ENCODE measurements around the gene OLIG2. TPM values are rescaled to one million over a fixed set of nuclear protein-coding genes. Genes with fewer than 3 reads are reported as not detected.

OLIG2 gene
- total RNA-seq, 1 experiment from 2014 or later = not detected

DNA sequence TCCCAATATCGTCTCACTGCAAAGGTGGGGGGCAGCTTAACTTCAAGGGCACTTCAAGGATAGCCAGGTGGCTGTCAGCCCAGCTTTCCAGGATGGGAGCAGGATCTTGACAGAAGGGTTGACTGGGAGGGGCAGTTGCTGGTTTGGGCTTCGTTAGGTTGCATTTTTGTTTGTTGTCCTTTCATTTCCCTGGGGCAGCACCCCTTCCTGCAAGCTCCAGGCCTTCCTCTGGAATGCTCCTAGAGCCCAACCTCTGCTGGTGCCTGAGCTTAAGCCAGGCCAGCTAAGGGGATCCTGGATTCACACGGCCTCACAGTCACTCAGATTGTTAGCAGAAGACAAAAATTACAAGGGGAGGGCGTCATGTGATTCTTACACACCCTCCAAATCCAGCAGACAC lies 4.1 kb upstream of the OLIG2 start:
- no peaks in the 10 kb centered on the region for H3K27me3 ChIP-seq (ENCODE audit: low read length)
- no peaks in the 10 kb centered on the region for H3K4me1 ChIP-seq (ENCODE audit: low read length)
- no peak overlapping the region for H3K4me2 ChIP-seq (ENCODE audit: low read depth, low read length, poor library complexity, severe bottlenecking)

DNA sequence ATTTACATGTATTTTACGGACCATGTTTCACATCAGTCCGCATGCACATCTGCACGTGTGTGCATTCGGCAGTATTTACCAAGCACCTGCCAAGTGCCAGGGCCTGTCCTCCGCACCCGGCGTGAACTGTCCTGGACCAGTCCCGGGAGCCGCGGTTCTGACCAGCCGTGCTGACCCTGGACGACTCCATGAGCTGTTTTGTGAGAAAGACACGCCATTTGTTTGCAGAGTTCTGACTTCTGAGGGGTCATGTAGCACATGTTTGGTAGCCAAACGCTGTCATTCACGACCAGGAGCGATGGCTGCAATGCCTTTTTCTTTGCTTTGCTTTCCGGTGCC lies 3.3 kb upstream of the OLIG2 start:
- Histone ChIP-seq H3K4me3 (ENCODE audit: low read length) (no peak overlapping the region), H3K4me2 (ENCODE audit: low read depth, low read length, poor library complexity, severe bottlenecking) (no peak overlapping the region), H4K20me1 (ENCODE audit: insufficient read depth, low read depth, low read length) (no peaks in the 10 kb centered on the region), H3K9me3 (ENCODE audit: low read length) (no peaks in the 10 kb centered on the region), H3K27me3 (ENCODE audit: low read length) (no peaks in the 10 kb centered on the region), H3K9ac (ENCODE audit: low read length) (no peak overlapping the region), H3K27ac (ENCODE audit: low read length) (no peak overlapping the region), H3K9me2 (replicated peaks; ENCODE audit: insufficient read depth, low read length) (no peaks in the 10 kb centered on the region), H3K36me3 (ENCODE audit: insufficient read depth, low read length) (no peaks in the 10 kb centered on the region), H3K79me2 (ENCODE audit: low read length) (no peaks in the 10 kb centered on the region), H3K4me1 (ENCODE audit: low read length) (no peaks in the 10 kb centered on the region), H2AFZ (ENCODE audit: low read length) (no peak overlapping the region)
- no peak for DNase-seq

More for the DNA sequence above, 4.1 kb upstream of the OLIG2 start:
- DNase-seq = no peak
- Histone ChIP-seq H2AFZ (ENCODE audit: low read length) (no peak overlapping the region), H4K20me1 (ENCODE audit: insufficient read depth, low read depth, low read length) (no peaks in the 10 kb centered on the region), H3K9ac (ENCODE audit: low read length) (no peak overlapping the region), H3K36me3 (ENCODE audit: insufficient read depth, low read length) (no peaks in the 10 kb centered on the region), H3K9me3 (ENCODE audit: low read length) (no peaks in the 10 kb centered on the region), H3K9me2 (replicated peaks; ENCODE audit: insufficient read depth, low read length) (no peaks in the 10 kb centered on the region), H3K27ac (ENCODE audit: low read length) (no peak overlapping the region), H3K4me3 (ENCODE audit: low read length) (no peak overlapping the region), H3K79me2 (ENCODE audit: low read length) (no peaks in the 10 kb centered on the region)

- Histone ChIP-seq H3K27ac (ENCODE audit: low read length) (no peak overlapping the region), H3K79me2 (ENCODE audit: low read length) (no peaks in the 10 kb centered on the region), H2AFZ (ENCODE audit: low read length) (no peak overlapping the region), H3K4me1 (ENCODE audit: low read length) (no peaks in the 10 kb centered on the region), H3K4me3 (ENCODE audit: low read length) (no peak overlapping the region), H3K9me3 (ENCODE audit: low read length) (no peaks in the 10 kb centered on the region), H3K36me3 (ENCODE audit: insufficient read depth, low read length) (no peaks in the 10 kb centered on the region), H3K9ac (ENCODE audit: low read length) (no peak overlapping the region), H3K4me2 (ENCODE audit: low read depth, low read length, poor library complexity, severe bottlenecking) (no peak overlapping the region), H3K27me3 (ENCODE audit: low read length) (no peaks in the 10 kb centered on the region), H4K20me1 (ENCODE audit: insufficient read depth, low read depth, low read length) (no peaks in the 10 kb centered on the region), H3K9me2 (replicated peaks; ENCODE audit: insufficient read depth, low read length) (no peaks in the 10 kb centered on the region)
- no peak for DNase-seq
Observed at GRCh38 chr21:33022828-33023573, 2.7 kb upstream of the OLIG2 start.

DNA sequence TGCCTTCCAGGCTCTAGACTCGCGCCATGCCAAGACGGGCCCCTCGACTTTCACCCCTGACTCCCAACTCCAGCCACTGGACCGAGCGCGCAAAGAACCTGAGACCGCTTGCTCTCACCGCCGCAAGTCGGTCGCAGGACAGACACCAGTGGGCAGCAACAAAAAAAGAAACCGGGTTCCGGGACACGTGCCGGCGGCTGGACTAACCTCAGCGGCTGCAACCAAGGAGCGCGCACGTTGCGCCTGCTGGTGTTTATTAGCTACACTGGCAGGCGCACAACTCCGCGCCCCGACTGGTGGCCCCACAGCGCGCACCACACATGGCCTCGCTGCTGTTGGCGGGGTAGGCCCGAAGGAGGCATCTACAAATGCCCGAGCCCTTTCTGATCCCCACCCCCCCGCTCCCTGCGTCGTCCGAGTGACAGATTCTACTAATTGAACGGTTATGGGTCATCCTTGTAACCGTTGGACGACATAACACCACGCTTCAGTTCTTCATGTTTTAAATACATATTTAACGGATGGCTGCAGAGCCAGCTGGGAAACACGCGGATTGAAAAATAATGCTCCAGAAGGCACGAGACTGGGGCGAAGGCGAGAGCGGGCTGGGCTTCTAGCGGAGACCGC lies 2.0 kb upstream of the OLIG2 start:
- Histone ChIP-seq H3K36me3 (ENCODE audit: insufficient read depth, low read length) (no peaks in the 10 kb centered on the region), H2AFZ (ENCODE audit: low read length) (no peak overlapping the region), H3K4me2 (ENCODE audit: low read depth, low read length, poor library complexity, severe bottlenecking) (no peak overlapping the region), H3K27me3 (ENCODE audit: low read length) (no peaks in the 10 kb centered on the region), H3K27ac (ENCODE audit: low read length) (no peak overlapping the region), H4K20me1 (ENCODE audit: insufficient read depth, low read depth, low read length) (no peaks in the 10 kb centered on the region), H3K9ac (ENCODE audit: low read length) (no peak overlapping the region), H3K4me1 (ENCODE audit: low read length) (no peaks in the 10 kb centered on the region), H3K4me3 (ENCODE audit: low read length) (no peak overlapping the region), H3K9me2 (replicated peaks; ENCODE audit: insufficient read depth, low read length) (no peaks in the 10 kb centered on the region), H3K9me3 (ENCODE audit: low read length) (no peaks in the 10 kb centered on the region), H3K79me2 (ENCODE audit: low read length) (no peaks in the 10 kb centered on the region)
- DNase-seq = no peak

GRCh38 chr21:33024201-33025103 lies 1.3 kb upstream of the OLIG2 start:
- no peaks in the 10 kb centered on the region for H3K79me2 ChIP-seq (ENCODE audit: low read length)
- no peaks in the 10 kb centered on the region for H3K36me3 ChIP-seq (ENCODE audit: insufficient read depth, low read length)
- H4K20me1 ChIP-seq (ENCODE audit: insufficient read depth, low read depth, low read length) = no peaks in the 10 kb centered on the region
- no peaks in the 10 kb centered on the region for H3K9me3 ChIP-seq (ENCODE audit: low read length)
- no peaks in the 10 kb centered on the region for H3K9me2 ChIP-seq (replicated peaks; ENCODE audit: insufficient read depth, low read length)
- H3K27ac ChIP-seq (ENCODE audit: low read length) = no peak overlapping the region
- no peak overlapping the region for H3K4me3 ChIP-seq (ENCODE audit: low read length)
- no peak overlapping the region for H3K9ac ChIP-seq (ENCODE audit: low read length)
- no peaks in the 10 kb centered on the region for H3K27me3 ChIP-seq (ENCODE audit: low read length)
- H3K4me1 ChIP-seq (ENCODE audit: low read length) = no peaks in the 10 kb centered on the region
- H3K4me2 ChIP-seq (ENCODE audit: low read depth, low read length, poor library complexity, severe bottlenecking) = no peak overlapping the region
- H2AFZ ChIP-seq (ENCODE audit: low read length) = no peak overlapping the region
- no peak for DNase-seq

- Histone ChIP-seq H3K9ac (ENCODE audit: low read length) (no peak overlapping the region), H3K27me3 (ENCODE audit: low read length) (no peaks in the 10 kb centered on the region), H3K79me2 (ENCODE audit: low read length) (no peaks in the 10 kb centered on the region), H3K27ac (ENCODE audit: low read length) (no peak overlapping the region), H3K4me1 (ENCODE audit: low read length) (no peaks in the 10 kb centered on the region), H3K4me2 (ENCODE audit: low read depth, low read length, poor library complexity, severe bottlenecking) (no peak overlapping the region), H2AFZ (ENCODE audit: low read length) (no peak overlapping the region), H3K4me3 (ENCODE audit: low read length) (no peak overlapping the region), H3K9me3 (ENCODE audit: low read length) (no peaks in the 10 kb centered on the region), H3K36me3 (ENCODE audit: insufficient read depth, low read length) (no peaks in the 10 kb centered on the region), H3K9me2 (replicated peaks; ENCODE audit: insufficient read depth, low read length) (no peaks in the 10 kb centered on the region), H4K20me1 (ENCODE audit: insufficient read depth, low read depth, low read length) (no peaks in the 10 kb centered on the region)
- no peak for DNase-seq
Observed at GRCh38 chr21:33025106-33025488, 638 bp upstream of the OLIG2 start.

DNA sequence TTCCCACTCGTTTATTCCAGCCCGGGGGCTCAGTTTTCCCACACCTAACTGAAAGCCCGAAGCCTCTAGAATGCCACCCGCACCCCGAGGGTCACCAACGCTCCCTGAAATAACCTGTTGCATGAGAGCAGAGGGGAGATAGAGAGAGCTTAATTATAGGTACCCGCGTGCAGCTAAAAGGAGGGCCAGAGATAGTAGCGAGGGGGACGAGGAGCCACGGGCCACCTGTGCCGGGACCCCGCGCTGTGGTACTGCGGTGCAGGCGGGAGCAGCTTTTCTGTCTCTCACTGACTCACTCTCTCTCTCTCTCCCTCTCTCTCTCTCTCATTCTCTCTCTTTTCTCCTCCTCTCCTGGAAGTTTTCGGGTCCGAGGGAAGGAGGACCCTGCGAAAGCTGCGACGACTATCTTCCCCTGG lies 716 bp downstream of the OLIG2 start:
- no peak for DNase-seq
- no peaks in the 10 kb centered on the region for H3K79me2 ChIP-seq (ENCODE audit: low read length)
- no peaks in the 10 kb centered on the region for H3K9me3 ChIP-seq (ENCODE audit: low read length)
- no peaks in the 10 kb centered on the region for H4K20me1 ChIP-seq (ENCODE audit: insufficient read depth, low read depth, low read length)
- H3K9me2 ChIP-seq (replicated peaks; ENCODE audit: insufficient read depth, low read length) = no peaks in the 10 kb centered on the region
- no peak overlapping the region for H3K4me2 ChIP-seq (ENCODE audit: low read depth, low read length, poor library complexity, severe bottlenecking)
- no peak overlapping the region for H3K27ac ChIP-seq (ENCODE audit: low read length)
- H3K27me3 ChIP-seq (ENCODE audit: low read length) = no peaks in the 10 kb centered on the region
- H3K4me3 ChIP-seq (ENCODE audit: low read length) = no peak overlapping the region
- H3K36me3 ChIP-seq (ENCODE audit: insufficient read depth, low read length) = no peaks in the 10 kb centered on the region
- H2AFZ ChIP-seq (ENCODE audit: low read length) = no peak overlapping the region
- H3K4me1 ChIP-seq (ENCODE audit: low read length) = no peaks in the 10 kb centered on the region
- H3K9ac ChIP-seq (ENCODE audit: low read length) = no peak overlapping the region

GRCh38 chr21:33026878-33027400 lies 1.2 kb downstream of the OLIG2 start:
- Histone ChIP-seq H3K9ac (ENCODE audit: low read length) (no peak overlapping the region), H3K4me1 (ENCODE audit: low read length) (no peaks in the 10 kb centered on the region), H3K79me2 (ENCODE audit: low read length) (no peaks in the 10 kb centered on the region), H3K4me3 (ENCODE audit: low read length) (no peak overlapping the region), H2AFZ (ENCODE audit: low read length) (no peak overlapping the region), H3K36me3 (ENCODE audit: insufficient read depth, low read length) (no peaks in the 10 kb centered on the region), H3K9me3 (ENCODE audit: low read length) (no peaks in the 10 kb centered on the region), H3K27ac (ENCODE audit: low read length) (no peak overlapping the region), H3K4me2 (ENCODE audit: low read depth, low read length, poor library complexity, severe bottlenecking) (no peak overlapping the region), H3K27me3 (ENCODE audit: low read length) (no peaks in the 10 kb centered on the region), H3K9me2 (replicated peaks; ENCODE audit: insufficient read depth, low read length) (no peaks in the 10 kb centered on the region), H4K20me1 (ENCODE audit: insufficient read depth, low read depth, low read length) (no peaks in the 10 kb centered on the region)
- no peak for DNase-seq

Measured in Karpas-422 (cell line).